K562 (cell line): Measurements from ENCODE around the gene IL17RB. TPM values are rescaled to one million over a fixed set of nuclear protein-coding genes. Genes with fewer than 3 reads are reported as not detected.

Experiments used
- ATAC-seq: fragments of 200-7000 bp; cut with Tn5 transposase; 3 replicates; pipeline ENCODE4 v1.9.1; 2020; ENCODE audit warnings: moderate library complexity
- BruUV-seq: library from RNA; stranded (reverse); fragments of 400-500 nt; replicated peaks from 2 replicates; lab custom pipeline; 2021; lab: Mats Ljungman, UMichigan
- CTCF ChIA-PET: fragments of 300-600 bp; formaldehyde crosslinking; extraction: SDS; loops from one replicate; lab custom pipeline; 2021; ENCODE audit warnings: low intra/inter-chr PET ratio; lab: Yijun Ruan, JAX
- POLR2A ChIA-PET: fragments of 300-600, 350-650 bp; sonication (Branson Sonifier 250); formaldehyde crosslinking; extraction: SDS; loops from one replicate; lab custom pipeline; 2021; ENCODE audit warnings: antibody characterized with exemption, inconsistent platforms; lab: Yijun Ruan, JAX
- DNase-seq, 4 experiments: peaks; one replicate each; pipeline versions ENCODE4 v3.0.0 to v3.0.0-alpha.2; 2011 to 2018; ENCODE audit warnings: low spot score in 3 of 4, mixed read lengths in 3 of 4; ENCODE audit errors: extremely low read depth in 1 of 4
- FAIRE-seq: peaks from 2 replicates; lab custom pipeline; 2011; peaks lifted over from hg19 to GRCh38; lab: Jason Lieb, UNC
- H2AFZ ChIP-seq: 2 replicates; pipeline ENCODE4 v1.6.0; 2011; ENCODE audit warnings: low read depth, low read length, control low read depth, inconsistent platforms
- H3K27ac ChIP-seq: fragments of 200-600 bp; 3 replicates; pipeline ENCODE4 v1.8.0; 2011; ENCODE audit warnings: low read depth, mild to moderate bottlenecking, control low read depth, inconsistent platforms, low read length, moderate library complexity, mixed read lengths; ENCODE audit errors: extremely low read depth
- H3K27me3 ChIP-seq, 2 experiments: fragments of 300-600 bp in 1 of 2; 2 replicates in 1 of 2; 3 replicates in 1 of 2; pipeline versions ENCODE4 v1.6.0 to v1.8.0; 2011; ENCODE audit warnings: inconsistent platforms in 2 of 2, low read length in 2 of 2, mild to moderate bottlenecking in 1 of 2, mixed read lengths in 1 of 2, moderate library complexity in 1 of 2; ENCODE audit not compliant: control insufficient read depth in 2 of 2, insufficient read depth in 2 of 2
- H3K36me3 ChIP-seq: fragments of 300-600 bp; 3 replicates; pipeline ENCODE4 v1.8.0; 2011; ENCODE audit warnings: mild to moderate bottlenecking, low read length, inconsistent platforms; ENCODE audit not compliant: control insufficient read depth, insufficient read depth
- H3K4me1 ChIP-seq, 2 experiments: fragments of 200-600 bp in 1 of 2; replicated peaks in 1 of 2; 2 replicates in 1 of 2; 3 replicates in 1 of 2; pipeline versions ENCODE4 v1.5.1 to v1.8.0; 2011; ENCODE audit warnings: inconsistent platforms in 2 of 2, low read length in 2 of 2, mild to moderate bottlenecking in 1 of 2, mixed read lengths in 1 of 2, moderate library complexity in 1 of 2; ENCODE audit not compliant: control insufficient read depth in 2 of 2, insufficient read depth in 2 of 2
- H3K4me2 ChIP-seq: 2 replicates; pipeline ENCODE4 v1.6.1; 2011; ENCODE audit warnings: low read length, control low read depth, inconsistent platforms, mixed read lengths; ENCODE audit not compliant: insufficient read depth
- H3K4me3 ChIP-seq: fragments of 200-600 bp; sonication (generic), shearing (Covaris generic); 2 replicates; pipeline ENCODE4 v1.5.1; 2016; ENCODE audit warnings: control low read depth, inconsistent platforms
- H3K79me2 ChIP-seq: fragments of 200-600 bp; 3 replicates; pipeline ENCODE4 v1.8.0; 2011; ENCODE audit warnings: low read length, inconsistent platforms; ENCODE audit not compliant: control insufficient read depth, insufficient read depth
- H3K9ac ChIP-seq, 2 experiments: 2 replicates each; pipeline versions ENCODE4 v1.6.0 to v1.6.1; 2011; ENCODE audit warnings: low read depth in 2 of 2, low read length in 2 of 2, control low read depth in 1 of 2, inconsistent platforms in 1 of 2, mild to moderate bottlenecking in 1 of 2, mixed read lengths in 1 of 2; ENCODE audit not compliant: insufficient read depth in 1 of 2
- H3K9me1 ChIP-seq: one replicate; pipeline ENCODE4 v1.6.0; 2011; ENCODE audit warnings: inconsistent platforms, mild to moderate bottlenecking, low read length, moderate library complexity; ENCODE audit not compliant: control insufficient read depth, insufficient read depth
- H3K9me3 ChIP-seq: replicated peaks from 2 replicates; pipeline ENCODE4 v1.5.1; 2011; ENCODE audit warnings: low read depth, low read length, inconsistent platforms; ENCODE audit not compliant: control insufficient read depth, insufficient read depth
- H4K20me1 ChIP-seq: replicated peaks from 2 replicates; pipeline ENCODE4 v1.6.1; 2011; ENCODE audit warnings: low read length, inconsistent platforms, mixed read lengths; ENCODE audit not compliant: control insufficient read depth, insufficient read depth
- E2F1 ChIP-seq: sonication (generic); formaldehyde crosslinking; IDR thresholded peaks from 2 replicates; pipeline ENCODE4 v1.8.1; 2023; ENCODE audit warnings: mild to moderate bottlenecking, missing genetic modification reagents, moderate library complexity
- ELK1 ChIP-seq: sonication (generic); formaldehyde crosslinking; IDR thresholded peaks from 2 replicates; pipeline ENCODE4 v1.8.1; 2022; ENCODE audit warnings: missing genetic modification reagents
- GABPA ChIP-seq: fragments of 200-800 bp; sonication (Bioruptor generic); conservative IDR thresholded peaks from 2 replicates; pipeline ENCODE4 v1.6.1; 2016; ENCODE audit warnings: low read depth, missing genetic modification characterization, missing compliant biosample characterization
- MEF2D ChIP-seq: conservative IDR thresholded peaks from 2 replicates; pipeline ENCODE4 v1.6.1; 2016; ENCODE audit warnings: low read depth, missing genetic modification characterization, missing compliant biosample characterization
- NCOA4 ChIP-seq: fragments of 450-650 bp; IDR thresholded peaks from 2 replicates; pipeline ENCODE4 v1.6.1; 2018; ENCODE audit warnings: mild to moderate bottlenecking; ENCODE audit not compliant: partially characterized antibody
- POLR2H ChIP-seq: IDR thresholded peaks from 2 replicates; pipeline ENCODE4 v1.6.1; 2016; ENCODE audit warnings: missing genetic modification characterization, low read depth, mild to moderate bottlenecking, control low read depth, missing compliant biosample characterization, moderate library complexity
- PPARD ChIP-seq: fragments of 250-450 bp; sonication (Bioruptor Pico); IDR thresholded peaks from 2 replicates; pipeline ENCODE4 v1.8.0; 2022; ENCODE audit warnings: inconsistent platforms, mild to moderate bottlenecking, moderate library complexity
- SMAD2 ChIP-seq: fragments of 150-350 bp; IDR thresholded peaks from 2 replicates; pipeline ENCODE4 v1.6.1; 2014; ENCODE audit warnings: low read depth, mild to moderate bottlenecking, low read length
- TSC22D4 ChIP-seq: fragments of 450-650 bp; IDR thresholded peaks from 2 replicates; pipeline ENCODE4 v1.6.1; 2016; ENCODE audit warnings: missing genetic modification characterization, missing biosample characterization, control low read depth
- ZFPM2 ChIP-seq: fragments of 250-450 bp; sonication (Bioruptor Pico); IDR thresholded peaks from 2 replicates; pipeline ENCODE4 v1.5.1; 2022; ENCODE audit warnings: mild to moderate bottlenecking
- ZNF143 ChIP-seq: sonication (generic); formaldehyde crosslinking; IDR thresholded peaks from 2 replicates; pipeline ENCODE4 v1.9.0; 2022; ENCODE audit warnings: mild to moderate bottlenecking, missing genetic modification reagents
- ZNF586 ChIP-seq: fragments of 450-650 bp; formaldehyde crosslinking; conservative IDR thresholded peaks from 2 replicates; pipeline ENCODE4 v1.4.0; 2020; ENCODE audit warnings: mild to moderate bottlenecking, moderate library complexity
- WGBS: fragments of 100-300 bp; shearing (Covaris generic); methylation state at CpG from one replicate; pipeline ENCODE4 v1.1.6; 2016; ENCODE audit warnings: low coverage, mixed read lengths; ENCODE audit not compliant: insufficient coverage; ENCODE audit errors: missing lambda C conversion rate; 5-methylcytosine and 5-hydroxymethylcytosine counted together
- in situ Hi-C: fragments of 300-500 bp; cut with MboI; formaldehyde crosslinking; loops from 4 replicates; pipeline ENCODE4 v1.15.0; 2018; ENCODE audit warnings: inconsistent platforms, mixed read lengths
- intact Hi-C: fragments of 100-400 bp; cut with micrococcal nuclease; formaldehyde crosslinking; loops from 2 replicates; pipeline ENCODE4 v1.14.2; 2022
- polyA plus RNA-seq, 8 experiments: library from polyadenylated mRNA; depleted of rRNA in 4 of 8; stranded (reverse) in 5 of 8; unstranded in 3 of 8; fragments of >200 nt; fragmentation: Nextera tagmentation in 2 of 8; fragmentation: Illumina TruSeq in 1 of 8; extraction: Ambion mirVana in 2 of 8; extraction: Trizol in 1 of 8; gene quantifications; 2 replicates each; pipeline versions ENCODE4 v1.2.1 to v1.2.3, GENCODE V29; 2011 to 2014; ENCODE audit warnings: inconsistent platforms in 1 of 8, missing spikeins in 1 of 8
- total RNA-seq, 7 experiments: library from RNA; depleted of rRNA in 6 of 7; stranded (reverse); fragments of >200 nt in 6 of 7; fragmentation: Illumina TruSeq in 2 of 7; extraction: Trizol in 2 of 7; gene quantifications; 2 replicates each; pipeline versions ENCODE4 v1.2.1 to v1.2.3, GENCODE V29; 2011 to 2021; ENCODE audit warnings: low replicate concordance in 1 of 7
- TF ChIP-seq, protein P1 (sequence below): fragments of 250-450 bp; sonication (Bioruptor Pico); IDR thresholded peaks from 2 replicates; pipeline ENCODE4 v1.6.1; 2021; ENCODE audit warnings: mild to moderate bottlenecking

IL17RB gene
- total and polyA plus RNA-seq, 9 of the 15 experiments (the other 6 are each of a cell fraction or from before 2014, with no cell fraction given), result 1.1 to 4.1 (median 1.7) TPM

DNA sequence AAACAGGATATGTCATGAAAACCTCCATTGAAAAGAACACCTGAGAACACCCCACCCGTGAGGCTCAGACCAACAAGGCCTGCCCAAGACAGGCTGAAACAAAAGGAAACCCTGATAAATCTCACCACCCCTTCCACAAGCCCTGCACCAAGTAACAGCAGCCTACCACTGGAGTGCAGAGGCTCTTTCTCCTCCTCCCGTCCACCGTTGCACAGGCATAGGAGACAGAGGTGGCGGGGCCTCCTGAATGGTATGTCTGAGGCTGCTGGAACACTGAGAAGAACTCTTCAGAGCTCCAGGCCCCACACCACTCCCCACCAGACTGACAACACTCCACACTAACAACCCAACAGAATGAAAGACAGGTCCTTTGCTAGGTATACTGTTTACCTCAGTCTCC lies 21.6 kb upstream of the IL17RB start:
- FAIRE-seq, result no peak
- no peaks in the 10 kb centered on the region for H3K36me3 ChIP-seq
- no peaks in the 10 kb centered on the region for H3K79me2 ChIP-seq
- no peak for DNase-seq
- intact Hi-C loops, result no loop called here
- 33% methylated on average over 4 of the region's 4 CpGs for WGBS
- no peak overlapping the region for H3K4me2 ChIP-seq
- ChIA-PET CTCF (no interaction called here), POLR2A (interaction anchor here (0.9 kb wide), 1 partner anchor 10 kb away, joined by 3 read pairs; no protein-coding TSS in a partner anchor)
- H3K9ac ChIP-seq, result no peak overlapping the region
- no peak overlapping the region for H3K27ac ChIP-seq
- H3K4me3 ChIP-seq, result no peak overlapping the region
- no peak for TF ChIP-seq GABPA (tag)
- no peak for TF ChIP-seq ZNF143 (CRISPR knock-in tag)
- no peak for TF ChIP-seq TSC22D4 (tag)
- no peak for TF ChIP-seq ZNF586
- TF ChIP-seq NCOA4, result no peak
- TF ChIP-seq ZFPM2 (CRISPR knock-in tag), result no peak
- no peak for TF ChIP-seq PPARD
- TF ChIP-seq E2F1 (CRISPR knock-in tag), result no peak
- no peak for TF ChIP-seq POLR2H (tag)
- TF ChIP-seq ELK1 (CRISPR knock-in tag), result no peak
- TF ChIP-seq MEF2D (tag), result no peak
- TF ChIP-seq, protein P1, sequence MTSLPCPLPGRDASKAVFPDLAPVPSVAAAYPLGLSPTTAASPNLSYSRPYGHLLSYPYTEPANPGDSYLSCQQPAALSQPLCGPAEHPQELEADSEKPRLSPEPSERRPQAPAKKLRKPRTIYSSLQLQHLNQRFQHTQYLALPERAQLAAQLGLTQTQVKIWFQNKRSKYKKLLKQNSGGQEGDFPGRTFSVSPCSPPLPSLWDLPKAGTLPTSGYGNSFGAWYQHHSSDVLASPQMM (CRISPR knock-in tag), result no peak
- TF ChIP-seq SMAD2, result no peak
- no peaks in the 10 kb centered on the region for H3K4me1 ChIP-seq
- in situ Hi-C loops, result no loop called here
- BruUV-seq, result no TSS peak
- ATAC-seq, result no peak
- H2AFZ ChIP-seq, result no peak overlapping the region
- no peaks in the 10 kb centered on the region for H3K9me1 ChIP-seq
- H3K27me3 ChIP-seq, result peaks cover 0 to 3% of the 10 kb centered on the region in 2 experiments; a peak in 1 of 5 replicates
- no peaks in the 10 kb centered on the region; the same call in 1 of the 2 replicates for H4K20me1 ChIP-seq
- no peaks in the 10 kb centered on the region for H3K9me3 ChIP-seq
